ENCODE data around the gene SHH.

GRCh38 chr7:155836216-155837125 lies 24.2 kb upstream of the SHH start:
- TF ChIP-seq SALL2 (tag by site-specific recombination; IDR thresholded peaks at IDR 0.05; ENCODE audit: borderline replicate concordance), result no peak
- no peak for TF ChIP-seq ZNF274 (IDR thresholded peaks at IDR 0.05; ENCODE audit: low read length)
- no peak for TF ChIP-seq ZNF274 (tag by site-specific recombination; IDR thresholded peaks at IDR 0.05; ENCODE audit: borderline replicate concordance)
- TF ChIP-seq, protein P1, sequence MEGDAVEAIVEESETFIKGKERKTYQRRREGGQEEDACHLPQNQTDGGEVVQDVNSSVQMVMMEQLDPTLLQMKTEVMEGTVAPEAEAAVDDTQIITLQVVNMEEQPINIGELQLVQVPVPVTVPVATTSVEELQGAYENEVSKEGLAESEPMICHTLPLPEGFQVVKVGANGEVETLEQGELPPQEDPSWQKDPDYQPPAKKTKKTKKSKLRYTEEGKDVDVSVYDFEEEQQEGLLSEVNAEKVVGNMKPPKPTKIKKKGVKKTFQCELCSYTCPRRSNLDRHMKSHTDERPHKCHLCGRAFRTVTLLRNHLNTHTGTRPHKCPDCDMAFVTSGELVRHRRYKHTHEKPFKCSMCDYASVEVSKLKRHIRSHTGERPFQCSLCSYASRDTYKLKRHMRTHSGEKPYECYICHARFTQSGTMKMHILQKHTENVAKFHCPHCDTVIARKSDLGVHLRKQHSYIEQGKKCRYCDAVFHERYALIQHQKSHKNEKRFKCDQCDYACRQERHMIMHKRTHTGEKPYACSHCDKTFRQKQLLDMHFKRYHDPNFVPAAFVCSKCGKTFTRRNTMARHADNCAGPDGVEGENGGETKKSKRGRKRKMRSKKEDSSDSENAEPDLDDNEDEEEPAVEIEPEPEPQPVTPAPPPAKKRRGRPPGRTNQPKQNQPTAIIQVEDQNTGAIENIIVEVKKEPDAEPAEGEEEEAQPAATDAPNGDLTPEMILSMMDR (tag by site-specific recombination; IDR thresholded peaks at IDR 0.05), result no peak
- TF ChIP-seq, protein P2, sequence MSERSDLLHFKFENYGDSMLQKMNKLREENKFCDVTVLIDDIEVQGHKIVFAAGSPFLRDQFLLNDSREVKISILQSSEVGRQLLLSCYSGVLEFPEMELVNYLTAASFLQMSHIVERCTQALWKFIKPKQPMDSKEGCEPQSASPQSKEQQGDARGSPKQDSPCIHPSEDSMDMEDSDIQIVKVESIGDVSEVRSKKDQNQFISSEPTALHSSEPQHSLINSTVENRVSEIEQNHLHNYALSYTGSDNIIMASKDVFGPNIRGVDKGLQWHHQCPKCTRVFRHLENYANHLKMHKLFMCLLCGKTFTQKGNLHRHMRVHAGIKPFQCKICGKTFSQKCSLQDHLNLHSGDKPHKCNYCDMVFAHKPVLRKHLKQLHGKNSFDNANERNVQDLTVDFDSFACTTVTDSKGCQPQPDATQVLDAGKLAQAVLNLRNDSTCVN (tag by site-specific recombination; optimal IDR thresholded peaks at IDR 0.05), result no peak
- no peak for TF ChIP-seq ZBTB7A (tag by site-specific recombination; IDR thresholded peaks at IDR 0.05; ENCODE audit: low read depth)
- TF ChIP-seq ZNF398 (tag by site-specific recombination; IDR thresholded peaks at IDR 0.05), result no peak
- no peak for TF ChIP-seq ZNF561 (tag by site-specific recombination; IDR thresholded peaks at IDR 0.05; ENCODE audit: borderline replicate concordance)
- TF ChIP-seq ZNF157 (tag by site-specific recombination; IDR thresholded peaks at IDR 0.05), result no peak
- TF ChIP-seq GLI4 (tag by site-specific recombination; IDR thresholded peaks at IDR 0.05), result no peak
- no peak for TF ChIP-seq ZNF302 (tag by site-specific recombination; IDR thresholded peaks at IDR 0.05; ENCODE audit: low read depth)
- TF ChIP-seq KLF7 (tag by site-specific recombination; IDR thresholded peaks at IDR 0.05; ENCODE audit: borderline replicate concordance), result no peak
